Lower leg skin (tissue), 4 donors: ENCODE data around the gene MBD3L2. TPM values are rescaled to one million over a fixed set of nuclear protein-coding genes. Genes with fewer than 3 reads are reported as not detected.
"Not testable (repeated sequence)": the region's sequence is repeated elsewhere in the genome, so short reads cannot be mapped to it uniquely, and the experiment has no call there.

Experiments
- DNase-seq, 2 donors: peaks; one replicate each; pipeline ENCODE4 v3.0.0-alpha.2; 2019; ENCODE audit warnings: low spot score in 2 of 2
- H3K4me3 ChIP-seq: fragments of 200-600 bp; sonication (generic); 2 replicates; pipeline ENCODE4 v1.5.1; 2017; ENCODE audit warnings: mild to moderate bottlenecking, low read depth; ENCODE audit not compliant: poor library complexity, severe bottlenecking
- CTCF ChIP-seq, 3 donors: fragments of 450-650 bp; IDR thresholded peaks; one replicate each; pipeline ENCODE4 v1.5.1; 2016; ENCODE audit warnings: antibody characterized with exemption in 3 of 3, mild to moderate bottlenecking in 3 of 3, moderate library complexity in 2 of 3
- POLR2A ChIP-seq, 2 donors: fragments of 450-650 bp; IDR thresholded peaks; one replicate each; pipeline ENCODE4 v1.6.1; 2016 to 2017; ENCODE audit warnings: antibody characterized with exemption in 2 of 2, mild to moderate bottlenecking in 1 of 2, moderate library complexity in 1 of 2
- WGBS, 2 donors: methylation state at CpG; one replicate each; pipeline ENCODE4 v1.1.5; 2018; 5-methylcytosine and 5-hydroxymethylcytosine counted together
- intact Hi-C: fragments of 100-400 bp; cut with DNase I; formaldehyde crosslinking; loops from one replicate; pipeline ENCODE4 v1.15.0; 2023; ENCODE audit warnings: low total_unique reads
- total RNA-seq, 4 donors: library from RNA; depleted of rRNA; stranded (reverse); fragments of >200 nt; gene quantifications; one replicate each; pipeline ENCODE4 v1.1.0, GENCODE V29; 2016

The MBD3L2 gene
- total RNA-seq, 4 donors from 2014 or later: not detected

GRCh38 chr19:7007859-7008258 is 41.3 kb upstream of the MBD3L2 start:
- H3K4me3 ChIP-seq: no peak overlapping the region
- TF ChIP-seq CTCF (IDR thresholded peaks at IDR 0.05): no peak
- TF ChIP-seq POLR2A (IDR thresholded peaks at IDR 0.05): no peak
- WGBS, 2 donors: 61 to 71% methylated on average over 4 of the region's 4 CpGs
- intact Hi-C loops: no loop called here
- no peak for DNase-seq

DNA sequence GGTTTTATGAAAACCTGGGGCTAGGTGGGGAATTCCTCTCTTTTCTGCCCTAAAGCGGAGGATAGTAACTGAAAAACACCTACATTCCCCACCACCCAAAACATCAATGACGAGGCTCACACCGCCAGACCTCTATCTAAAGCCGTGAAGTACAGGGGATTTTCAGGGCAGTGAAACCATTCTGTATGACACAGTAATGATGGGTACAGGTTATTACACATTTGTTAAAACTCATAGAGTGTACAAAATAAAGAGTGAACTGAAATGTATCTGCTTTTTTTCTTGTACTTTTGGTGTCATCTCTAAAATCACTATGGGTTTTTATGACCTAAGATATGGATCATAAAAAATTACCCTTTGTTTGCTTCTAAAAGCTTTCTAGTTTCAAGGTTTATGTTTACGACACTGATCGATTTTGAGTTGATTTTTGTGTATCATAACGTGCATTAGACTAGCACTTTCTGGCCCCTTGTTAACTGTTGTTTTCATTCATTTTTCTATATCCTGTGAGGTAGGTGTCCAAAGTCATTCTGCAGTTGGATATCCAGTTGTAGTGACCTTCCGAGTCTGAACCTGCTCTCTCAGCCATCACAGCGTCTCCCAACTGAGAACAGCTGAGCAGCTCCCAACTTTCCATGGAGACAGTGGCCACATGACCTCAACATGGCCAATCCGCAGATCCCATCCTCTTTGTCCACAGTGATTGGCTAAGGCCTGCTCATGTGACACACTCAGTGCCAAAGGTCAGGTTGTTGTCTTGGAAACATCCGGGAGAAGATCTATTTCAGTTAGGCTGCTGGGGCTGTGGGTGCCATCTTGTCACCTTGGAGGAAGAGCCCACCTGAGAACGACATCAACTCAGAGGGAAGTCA is 38.2 kb upstream of the MBD3L2 start:
- no peak overlapping the region for H3K4me3 ChIP-seq
- DNase-seq: no peak
- WGBS, 2 donors: 73 to 88% methylated on average over 12 of the region's 12 CpGs
- TF ChIP-seq POLR2A (IDR thresholded peaks at IDR 0.05) (no peak), CTCF (IDR thresholded peaks at IDR 0.05) (no peak)
- intact Hi-C loops: no loop called here

DNA sequence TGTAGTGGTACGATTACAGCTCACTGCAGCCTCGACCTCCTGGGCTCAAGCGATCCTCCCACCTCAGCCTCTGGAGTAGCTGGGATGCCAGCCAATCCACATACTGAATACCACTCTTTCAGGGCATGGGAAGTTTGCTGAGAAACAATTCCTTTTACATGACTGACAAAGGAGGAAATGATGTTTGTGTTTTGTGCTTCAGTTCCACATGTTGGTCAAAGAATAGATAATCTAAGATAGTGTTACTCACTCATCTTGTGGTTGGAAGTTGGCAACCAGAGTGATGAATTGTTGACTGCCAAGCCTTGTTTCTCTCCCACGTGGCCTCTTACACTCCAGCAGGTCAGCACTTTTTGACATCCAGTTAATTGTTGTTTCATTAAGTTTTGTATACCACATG is 35.4 kb upstream of the MBD3L2 start:
- WGBS, 2 donors: 57 to 69% methylated on average over 4 of the region's 4 CpGs
- no peak for DNase-seq
- no peak overlapping the region for H3K4me3 ChIP-seq
- intact Hi-C loops: no loop called here
- TF ChIP-seq POLR2A (IDR thresholded peaks at IDR 0.05) (no peak), CTCF (IDR thresholded peaks at IDR 0.05) (no peak)

GRCh38 chr19:7018828-7019227 is 30.3 kb upstream of the MBD3L2 start:
- intact Hi-C loops: no loop called here
- no peak for TF ChIP-seq CTCF (IDR thresholded peaks at IDR 0.05)
- TF ChIP-seq POLR2A (IDR thresholded peaks at IDR 0.05): no peak
- no peak overlapping the region for H3K4me3 ChIP-seq
- WGBS, 2 donors: 81 to 85% methylated on average over 6 of the region's 6 CpGs
- DNase-seq: no peak

DNA sequence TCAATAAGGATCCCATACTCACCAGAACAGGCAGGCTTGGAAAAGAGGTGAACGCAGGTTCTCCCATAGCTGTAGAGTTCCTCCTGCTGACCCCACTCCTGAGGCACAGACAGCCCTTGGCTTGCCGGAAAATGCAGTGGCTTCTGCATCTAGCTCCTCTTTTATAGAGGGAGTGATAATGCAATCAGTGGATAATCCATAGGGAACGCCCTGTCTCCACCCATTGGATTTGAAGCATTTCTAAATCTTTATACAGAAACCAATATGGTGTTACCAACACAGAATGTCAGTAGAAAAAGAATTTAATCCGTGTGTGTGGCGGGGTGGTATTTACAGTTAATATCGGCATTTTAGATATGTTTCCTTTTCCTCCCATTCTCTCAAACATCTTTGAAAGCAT is 27.8 kb upstream of the MBD3L2 start, which contains the start of gene MBD3L2B:
Gene MBD3L2B, minus strand, starts transcription at position 101 of the 400 bp plus-strand sequence. Its CDS starts 34 bp downstream, at position 67.
- WGBS, 2 donors: no CpG with 5 or more reads among the region's 6 CpGs

GRCh38 chr19:7028790-7029189 is 20.3 kb upstream of the MBD3L2 start:
- DNase-seq, intact Hi-C loops, H3K4me3 ChIP-seq: not testable (repeated sequence)
- no CpG with 5 or more reads among the region's 1 CpG for WGBS, 2 donors

More for the DNA sequence above, 27.8 kb upstream of the MBD3L2 start, which contains the start of gene MBD3L2B:
- H3K4me3 ChIP-seq, intact Hi-C loops, DNase-seq: not testable (repeated sequence)

DNA sequence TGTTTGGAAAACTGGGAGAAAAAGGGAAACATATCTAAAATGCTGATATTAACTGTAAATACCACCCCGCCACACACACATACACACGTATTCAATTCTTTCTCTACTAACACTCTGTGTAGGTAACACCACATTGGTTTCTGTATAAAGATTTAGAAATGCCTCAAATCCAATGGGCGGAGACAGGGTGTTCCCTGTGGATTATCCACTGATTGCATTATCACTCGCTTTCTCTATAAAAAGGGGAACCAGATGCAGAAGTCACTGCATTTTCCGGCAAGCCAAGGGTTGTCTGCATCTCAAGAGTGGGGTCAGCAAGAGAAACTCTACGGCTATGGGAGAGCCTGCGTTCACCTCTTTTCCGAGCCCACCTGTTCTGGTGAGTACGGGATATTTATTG is 18.8 kb upstream of the MBD3L2 start, which contains the start of gene MBD3L5:
Gene MBD3L5, plus strand, starts transcription at position 301 of the 400 bp plus-strand sequence. Its CDS starts 34 bp downstream, at position 335.
- intact Hi-C loops, DNase-seq, H3K4me3 ChIP-seq: not testable (repeated sequence)
- WGBS, 2 donors: 90% methylated on average over 2 of the region's 9 CpGs; no CpG with 5 or more reads in 1 of the 2 donors

DNA sequence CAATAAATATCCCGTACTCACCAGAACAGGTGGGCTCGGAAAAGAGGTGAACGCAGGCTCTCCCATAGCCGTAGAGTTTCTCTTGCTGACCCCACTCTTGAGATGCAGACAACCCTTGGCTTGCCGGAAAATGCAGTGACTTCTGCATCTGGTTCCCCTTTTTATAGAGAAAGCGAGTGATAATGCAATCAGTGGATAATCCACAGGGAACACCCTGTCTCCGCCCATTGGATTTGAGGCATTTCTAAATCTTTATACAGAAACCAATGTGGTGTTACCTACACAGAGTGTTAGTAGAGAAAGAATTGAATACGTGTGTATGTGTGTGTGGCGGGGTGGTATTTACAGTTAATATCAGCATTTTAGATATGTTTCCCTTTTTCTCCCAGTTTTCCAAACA is 9.0 kb upstream of the MBD3L2 start, which contains the start of gene MBD3L4:
Gene MBD3L4, minus strand, starts transcription at position 101 of the 400 bp plus-strand sequence. Its CDS starts 35 bp downstream, at position 66.
- DNase-seq, H3K4me3 ChIP-seq, intact Hi-C loops: not testable (repeated sequence)
- WGBS, 2 donors: 60 to 88% methylated on average over 1 to 2 of the region's 9 CpGs

DNA sequence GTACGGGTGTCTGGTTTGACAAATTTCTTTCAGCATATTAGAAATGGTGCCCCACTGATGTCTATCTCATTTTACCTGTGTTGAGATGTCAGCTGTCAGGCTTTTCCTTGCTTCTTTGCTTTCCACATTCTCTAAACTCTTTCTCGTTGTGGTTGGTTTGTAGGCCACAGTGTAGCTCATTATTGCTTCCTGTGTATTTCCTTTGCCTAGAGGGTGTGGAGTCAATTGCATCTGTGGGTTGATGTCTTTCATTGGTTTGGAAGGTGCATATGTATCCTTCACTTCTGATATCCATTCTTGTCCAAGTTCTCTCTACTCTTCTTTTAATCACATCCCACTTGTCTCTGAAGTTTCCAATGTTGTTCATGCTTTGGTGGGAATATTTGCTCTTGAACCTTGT is 7.6 kb upstream of the MBD3L2 start:
- WGBS, 2 donors: no CpG with 5 or more reads among the region's 2 CpGs
- intact Hi-C loops, H3K4me3 ChIP-seq, DNase-seq: not testable (repeated sequence)

GRCh38 chr19:7051421-7051820 is 2.3 kb downstream of the MBD3L2 start:
- H3K4me3 ChIP-seq, intact Hi-C loops, DNase-seq: not testable (repeated sequence)
- WGBS, 2 donors: 80 to 93% methylated on average over 3 of the region's 5 CpGs
